RWPE1 (cell line): ENCODE results near the gene LZTFL1.

Experiments
- CTCF ChIA-PET: fragments of 350-600 bp; sonication (Branson Sonifier 250); formaldehyde crosslinking; extraction: SDS; loops from one replicate; lab custom pipeline; 2021; lab: Yijun Ruan, JAX
- POLR2A ChIA-PET: fragments of 400-600 bp; formaldehyde crosslinking; extraction: SDS; loops from one replicate; lab custom pipeline; 2020; ENCODE audit warnings: antibody characterized with exemption; ENCODE audit not compliant: low non-redundant PET; lab: Yijun Ruan, JAX
- DNase-seq: peaks from one replicate; pipeline ENCODE4 v3.0.0; 2012; ENCODE audit warnings: low spot score
- H3K27ac ChIP-seq: fragments of 450-650 bp; 2 replicates; pipeline ENCODE4 v1.5.1; 2017
- CTCF ChIP-seq: fragments of 450-650 bp; conservative IDR thresholded peaks from 2 replicates; pipeline ENCODE4 v1.5.1; 2017; ENCODE audit warnings: low read depth, mild to moderate bottlenecking

The LZTFL1 gene

DNA sequence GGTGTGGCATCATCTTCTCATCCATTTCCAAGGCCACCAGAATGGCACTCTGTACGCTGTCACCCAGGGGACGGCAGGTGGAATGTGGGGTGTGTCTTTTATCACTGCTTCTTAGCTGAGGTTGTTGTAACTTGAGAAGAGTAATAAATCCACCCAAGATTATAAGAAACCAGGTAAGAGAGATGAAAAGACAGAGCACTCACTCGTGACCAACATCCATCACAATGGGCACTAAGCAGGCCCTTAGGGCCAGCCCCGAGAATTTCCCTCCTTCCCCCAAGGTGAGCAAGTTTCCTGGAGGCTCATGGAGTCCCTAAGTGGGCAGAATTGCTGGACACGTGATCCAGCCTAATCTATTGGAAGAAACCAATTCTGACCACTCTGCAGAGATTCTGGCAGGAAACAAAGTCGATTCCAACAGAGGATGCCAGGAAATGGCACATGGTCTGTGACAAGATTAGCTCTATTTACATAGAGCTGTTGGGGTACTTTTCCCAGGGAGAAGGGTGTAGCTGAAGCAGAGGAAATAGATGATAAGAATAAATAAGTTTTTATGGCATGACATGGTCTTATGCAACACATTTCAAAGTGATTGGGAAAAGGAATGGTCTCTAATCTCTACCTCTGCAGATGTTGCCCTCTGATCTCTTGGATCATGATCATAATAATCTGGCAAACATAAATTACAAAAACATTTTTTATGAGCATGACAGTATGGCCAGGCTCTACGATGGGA lies 68.0 kb downstream of the LZTFL1 start:
- DNase-seq = no peak
- TF ChIP-seq CTCF = no peak
- H3K27ac ChIP-seq = no peak overlapping the region
- CTCF ChIA-PET = no interaction called here
- POLR2A ChIA-PET = no interaction called here
